RWPE1 (cell line): ENCODE measurements around the gene EIF3D.

ENCODE experiments used
- CTCF ChIA-PET: fragments of 350-600 bp; sonication (Branson Sonifier 250); formaldehyde crosslinking; extraction: SDS; loops from one replicate; lab custom pipeline; 2021; lab: Yijun Ruan, JAX
- POLR2A ChIA-PET: fragments of 400-600 bp; formaldehyde crosslinking; extraction: SDS; loops from one replicate; lab custom pipeline; 2020; ENCODE audit warnings: antibody characterized with exemption; ENCODE audit not compliant: low non-redundant PET; lab: Yijun Ruan, JAX
- DNase-seq: peaks from one replicate; pipeline ENCODE4 v3.0.0; 2012; ENCODE audit warnings: low spot score
- H3K27ac ChIP-seq: fragments of 450-650 bp; 2 replicates; pipeline ENCODE4 v1.5.1; 2017
- CTCF ChIP-seq: fragments of 450-650 bp; conservative IDR thresholded peaks from 2 replicates; pipeline ENCODE4 v1.5.1; 2017; ENCODE audit warnings: low read depth, mild to moderate bottlenecking

The EIF3D gene

GRCh38 chr22:36563898-36564297 lies 34.9 kb upstream of the EIF3D start:
- ChIA-PET POLR2A (no interaction called here), CTCF (no interaction called here)
- DNase-seq = no peak
- no peak overlapping the region for H3K27ac ChIP-seq
- no peak for TF ChIP-seq CTCF

- ChIA-PET CTCF (no interaction called here), POLR2A (interaction anchor here (0.5 kb wide), 1 partner anchor 33 kb away, joined by 3 read pairs; no protein-coding TSS in a partner anchor)
- TF ChIP-seq CTCF = no peak
- DNase-seq = no peak
- no peak overlapping the region for H3K27ac ChIP-seq
Observed at GRCh38 chr22:36563444-36563843, 34.5 kb upstream of the EIF3D start.

GRCh38 chr22:36563001-36563400 lies 34.0 kb upstream of the EIF3D start:
- H3K27ac ChIP-seq = no peak overlapping the region
- no peak for TF ChIP-seq CTCF
- CTCF ChIA-PET = interaction anchor here (0.7 kb wide), 1 partner anchor 258 kb away, joined by 3 read pairs; no protein-coding TSS in a partner anchor
- no peak for DNase-seq
- POLR2A ChIA-PET = interaction anchor here (0.5 kb wide), 1 partner anchor 33 kb away, joined by 3 read pairs; no protein-coding TSS in a partner anchor

GRCh38 chr22:36562261-36562835 lies 33.4 kb upstream of the EIF3D start:
- ChIA-PET CTCF (interaction anchor here (0.6 to 0.7 kb wide), 2 partner anchors 196 to 258 kb away, joined by 3 read pairs; no protein-coding TSS in a partner anchor), POLR2A (no interaction called here)
- no peak for TF ChIP-seq CTCF
- DNase-seq = peak; percentile 48
- no peak overlapping the region for H3K27ac ChIP-seq

GRCh38 chr22:36561291-36561811 lies 32.4 kb upstream of the EIF3D start:
- no peak for DNase-seq
- ChIA-PET POLR2A (no interaction called here), CTCF (no interaction called here)
- TF ChIP-seq CTCF = no peak
- H3K27ac ChIP-seq = no peak overlapping the region

GRCh38 chr22:36560001-36560400 lies 31.0 kb upstream of the EIF3D start:
- TF ChIP-seq CTCF = no peak
- POLR2A ChIA-PET = no interaction called here
- DNase-seq = no peak
- CTCF ChIA-PET = no interaction called here
- no peak overlapping the region for H3K27ac ChIP-seq
